HCEC 1CT (cell line): ENCODE measurements around the gene RNF180.
"Not testable (repeated sequence)": the region's sequence is repeated elsewhere in the genome, so short reads cannot be mapped to it uniquely, and the experiment has no call there.

Experiments
- DNase-seq: peaks from one replicate; pipeline ENCODE4 v3.0.0-alpha.2; 2017

The RNF180 gene

DNA sequence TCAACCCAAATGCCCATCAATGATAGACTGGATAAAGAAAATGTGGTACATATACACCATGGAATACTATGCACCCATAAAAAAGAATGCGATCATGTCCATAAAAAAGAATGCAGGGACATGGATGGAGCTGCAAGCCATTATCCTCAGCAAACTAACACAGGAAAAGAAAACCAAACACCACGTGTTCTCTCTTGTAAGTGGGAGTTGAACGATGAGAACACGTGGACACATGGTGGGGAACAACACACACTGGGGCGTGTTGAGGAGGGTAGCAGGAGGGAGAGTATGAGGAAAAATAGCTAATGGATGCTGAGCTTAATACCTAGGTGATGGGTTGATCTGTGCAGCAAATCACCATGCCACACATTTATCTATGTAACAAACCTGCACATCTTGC lies 233.1 kb downstream of the RNF180 start:
- not testable (repeated sequence) for DNase-seq

DNA sequence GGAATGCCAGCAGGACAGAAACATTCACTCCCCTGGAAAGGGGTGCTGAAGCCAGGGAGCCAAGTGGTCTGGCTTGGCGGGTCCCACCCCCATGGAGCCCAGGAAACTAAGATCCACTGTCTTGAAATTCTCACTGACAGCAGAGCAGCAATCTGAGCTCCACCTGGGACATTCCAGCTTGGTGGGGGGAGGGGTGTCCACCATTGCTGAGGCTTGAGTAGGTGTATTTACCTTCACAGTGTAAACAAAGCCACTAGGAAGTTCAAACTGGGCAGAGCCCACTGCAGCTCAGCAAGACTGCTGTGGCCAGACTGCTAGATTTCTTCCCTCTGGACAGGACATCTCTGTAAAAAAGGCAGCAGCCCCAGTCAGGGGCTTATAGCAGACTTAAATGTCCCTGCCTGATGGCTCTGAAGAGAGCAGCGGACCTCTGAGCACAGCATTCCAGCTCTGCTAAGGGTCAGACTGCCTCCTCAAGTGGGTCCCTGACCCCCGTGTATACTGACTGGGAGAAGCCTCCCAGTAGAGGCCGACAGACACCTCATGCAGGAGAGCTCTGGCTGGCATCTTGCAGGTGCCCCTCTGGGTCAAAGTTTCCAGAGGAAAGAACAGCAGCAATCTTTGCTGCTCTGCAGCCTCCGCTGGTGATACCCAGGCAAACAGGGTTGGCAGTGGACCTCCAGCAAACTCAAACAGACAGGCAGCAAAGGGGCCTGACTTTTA lies 241.6 kb downstream of the RNF180 start:
- not testable (repeated sequence) for DNase-seq

DNA sequence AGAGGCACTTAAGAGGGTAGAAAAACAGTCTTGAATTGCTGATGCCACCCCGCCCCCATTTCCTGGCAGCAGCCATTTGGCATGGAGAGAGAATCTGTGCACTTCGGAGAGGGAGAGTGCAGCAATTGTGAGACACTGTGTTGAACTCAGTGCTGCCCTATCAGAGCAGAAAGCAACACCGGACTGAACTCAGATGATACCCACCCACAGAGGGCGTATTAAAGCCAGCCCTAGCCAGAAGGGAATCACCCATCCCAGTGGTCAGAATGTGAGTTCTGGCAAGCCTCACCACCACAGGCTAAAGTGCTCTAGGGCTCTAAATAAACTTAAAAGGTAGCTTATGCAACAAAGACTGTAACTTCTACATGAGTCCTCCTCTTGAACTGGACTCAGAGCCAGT lies 251.7 kb downstream of the RNF180 start:
- DNase-seq: no peak

DNA sequence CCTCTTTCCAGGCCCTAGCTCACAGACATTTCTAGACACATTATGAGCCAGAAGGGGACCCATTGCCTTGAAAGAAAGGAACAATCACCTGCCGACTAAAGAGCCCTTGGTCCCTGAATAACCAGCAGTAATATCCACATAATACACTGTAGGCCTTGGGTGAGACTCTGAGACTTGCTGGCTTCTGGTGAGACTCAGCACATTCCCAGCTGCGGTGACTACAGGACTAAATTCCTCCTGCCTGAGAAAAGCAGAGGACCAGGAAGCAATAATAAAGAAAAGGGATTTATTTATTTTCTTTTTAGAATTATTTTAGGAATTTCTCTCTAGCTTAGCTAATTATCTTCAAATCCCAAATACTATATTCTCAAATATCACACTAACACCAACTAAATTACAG lies 252.4 kb downstream of the RNF180 start:
- no peak for DNase-seq
